DOHH2 (cell line): ENCODE data around the gene PTS.

Experiments
- H3F3A ChIP-seq: fragments of 200-600 bp; sonication (generic), shearing (Covaris generic); 2 replicates; pipeline ENCODE4 v1.6.0; 2016; ENCODE audit warnings: antibody characterized with exemption, mild to moderate bottlenecking; ENCODE audit not compliant: control insufficient read depth, insufficient read depth
- H3K27ac ChIP-seq: fragments of 200-600 bp; sonication (generic); 2 replicates; pipeline ENCODE4 v1.5.1; 2014; ENCODE audit warnings: low read depth, mild to moderate bottlenecking, low read length, moderate library complexity
- H3K27me3 ChIP-seq: fragments of 200-600 bp; sonication (generic); 2 replicates; pipeline ENCODE4 v1.6.1; 2014; ENCODE audit warnings: mild to moderate bottlenecking, low read length, mixed read lengths; ENCODE audit not compliant: control insufficient read depth
- H3K36me3 ChIP-seq: fragments of 200-600 bp; sonication (generic); 2 replicates; pipeline ENCODE4 v1.6.1; 2014; ENCODE audit warnings: mild to moderate bottlenecking, low read length, moderate library complexity, mixed read lengths; ENCODE audit not compliant: control insufficient read depth
- H3K4me1 ChIP-seq: fragments of 200-600 bp; sonication (generic); 2 replicates; pipeline ENCODE4 v1.6.1; 2014; ENCODE audit warnings: mild to moderate bottlenecking, low read length, mixed read lengths; ENCODE audit not compliant: control insufficient read depth
- H3K4me2 ChIP-seq: fragments of 200-600 bp; sonication (generic); 2 replicates; pipeline ENCODE4 v1.6.0; 2014; ENCODE audit warnings: mild to moderate bottlenecking, low read length, moderate library complexity
- H3K4me3 ChIP-seq: fragments of 200-600 bp; sonication (generic); 2 replicates; pipeline ENCODE4 v1.5.1; 2014; ENCODE audit warnings: mild to moderate bottlenecking, low read length, mixed read lengths
- H3K79me2 ChIP-seq: fragments of 200-600 bp; sonication (generic); 2 replicates; pipeline ENCODE4 v1.6.1; 2014; ENCODE audit warnings: mild to moderate bottlenecking, low read length, mixed read lengths; ENCODE audit not compliant: control insufficient read depth
- H3K9me2 ChIP-seq: fragments of 200-600 bp; sonication (generic); replicated peaks from 2 replicates; pipeline ENCODE4 v1.6.1; 2014; ENCODE audit warnings: mild to moderate bottlenecking, low read length, mixed read lengths; ENCODE audit not compliant: control insufficient read depth
- H3K9me3 ChIP-seq: fragments of 200-600 bp; sonication (generic); 2 replicates; pipeline ENCODE4 v1.6.1; 2014; ENCODE audit warnings: antibody characterized with exemption, low read length, mixed read lengths; ENCODE audit not compliant: control insufficient read depth, insufficient read depth
- H4K20me1 ChIP-seq: fragments of 200-600 bp; sonication (generic); 2 replicates; pipeline ENCODE4 v1.6.0; 2014; ENCODE audit warnings: low read depth, mild to moderate bottlenecking, antibody characterized with exemption, low read length, moderate library complexity; ENCODE audit not compliant: control insufficient read depth, insufficient read depth
- CTCF ChIP-seq: fragments of 200-600 bp; sonication (generic); IDR thresholded peaks from one replicate; pipeline ENCODE4 v1.5.1; 2014; ENCODE audit warnings: antibody characterized with exemption, mild to moderate bottlenecking, low read depth, low read length; ENCODE audit not compliant: poor library complexity, severe bottlenecking
- EZH2phosphoT487 ChIP-seq: fragments of 200-600 bp; sonication (generic); IDR thresholded peaks from 2 replicates; pipeline ENCODE4 v1.6.1; 2017; ENCODE audit warnings: borderline replicate concordance, mild to moderate bottlenecking, antibody characterized with exemption, low read length, moderate library complexity, mixed read lengths

Gene PTS

DNA sequence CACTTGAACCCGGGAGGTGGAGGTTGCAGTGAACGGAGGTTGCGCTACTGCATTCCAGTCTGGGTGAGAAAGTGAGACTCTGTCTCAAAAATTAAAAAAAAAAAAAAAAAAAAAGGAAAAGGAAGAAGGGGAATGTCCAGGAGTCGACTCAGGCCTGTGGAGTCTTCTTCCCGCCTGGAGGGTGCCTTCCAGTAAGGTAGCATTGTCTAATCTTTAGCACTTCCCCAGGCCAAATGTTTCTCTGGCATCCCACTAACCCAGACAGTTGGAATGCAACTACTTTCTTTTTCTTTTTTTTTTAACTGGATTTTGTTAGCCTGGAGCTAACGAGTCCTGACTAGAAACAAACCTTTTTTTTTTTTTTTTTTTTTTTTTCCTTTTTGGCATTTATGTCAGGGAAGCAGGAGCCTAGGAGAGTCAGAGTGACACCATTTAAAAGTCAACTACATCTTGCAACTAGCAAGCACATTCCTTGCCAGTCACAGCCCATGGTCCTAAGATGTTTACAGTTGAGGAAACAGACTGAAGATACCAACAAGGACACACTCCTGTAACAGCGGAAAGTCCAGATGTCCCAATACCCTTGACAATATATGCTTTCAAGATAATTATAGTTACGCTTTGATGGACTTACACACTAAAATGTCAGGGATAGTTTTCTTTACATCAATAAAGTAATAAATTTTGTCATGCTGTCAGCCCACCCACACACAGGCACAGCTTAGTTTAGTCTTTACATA lies 23.8 kb downstream of the PTS start:
- Histone ChIP-seq H3K9me2 (no peaks in the 10 kb centered on the region), H3K36me3 (no peaks in the 10 kb centered on the region), H3K27me3 (no peaks in the 10 kb centered on the region), H3F3A (no peaks in the 10 kb centered on the region), H3K79me2 (no peaks in the 10 kb centered on the region), H3K9me3 (no peaks in the 10 kb centered on the region), H3K27ac (no peak overlapping the region), H3K4me1 (no peaks in the 10 kb centered on the region), H4K20me1 (no peaks in the 10 kb centered on the region), H3K4me2 (no peak overlapping the region), H3K4me3 (no peak overlapping the region)
- TF ChIP-seq EZH2phosphoT487 (no peak), CTCF (no peak)

DNA sequence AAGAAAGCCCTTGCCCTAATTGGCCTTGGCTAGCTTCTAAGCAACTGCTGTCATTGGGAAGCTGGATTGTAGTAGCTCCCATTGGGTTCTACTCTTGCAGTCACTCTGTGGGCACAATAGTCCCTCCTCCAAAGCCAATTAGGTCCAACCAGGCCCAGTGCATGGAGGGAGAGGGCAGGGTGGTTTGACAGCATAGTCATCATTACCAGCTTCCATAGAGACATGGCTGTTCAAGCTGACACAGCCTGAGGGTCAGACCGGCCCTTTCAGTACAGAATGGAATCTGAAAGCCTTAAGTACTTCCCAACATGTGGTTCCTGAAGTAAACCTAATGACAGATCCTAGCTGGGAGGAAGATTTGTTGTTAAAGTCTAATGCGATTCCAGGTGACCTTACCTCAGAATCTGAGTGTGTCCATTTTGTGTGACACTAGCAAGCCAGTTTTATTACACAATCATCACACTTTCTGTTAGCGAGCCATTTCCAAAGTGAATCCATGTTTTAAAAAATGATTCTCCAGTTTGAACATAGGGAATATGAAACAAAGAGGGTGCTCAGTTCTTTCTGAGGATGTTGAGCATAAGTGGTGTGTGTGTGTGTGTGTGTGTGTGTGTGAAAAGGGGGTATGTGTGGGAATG lies 27.5 kb downstream of the PTS start:
- Histone ChIP-seq H3K4me3 (no peak overlapping the region), H3K9me2 (no peaks in the 10 kb centered on the region), H3K4me2 (no peak overlapping the region), H3K36me3 (no peaks in the 10 kb centered on the region), H3K27me3 (no peaks in the 10 kb centered on the region), H3F3A (no peaks in the 10 kb centered on the region), H3K4me1 (no peaks in the 10 kb centered on the region), H3K9me3 (no peaks in the 10 kb centered on the region), H3K79me2 (no peaks in the 10 kb centered on the region), H3K27ac (no peak overlapping the region), H4K20me1 (no peaks in the 10 kb centered on the region)
- TF ChIP-seq CTCF (no peak), EZH2phosphoT487 (no peak)

GRCh38 chr11:112255067-112255720 lies 29.0 kb downstream of the PTS start:
- Histone ChIP-seq H4K20me1 (no peaks in the 10 kb centered on the region), H3K4me3 (no peak overlapping the region), H3K36me3 (no peaks in the 10 kb centered on the region), H3K27ac (no peak overlapping the region), H3K9me2 (no peaks in the 10 kb centered on the region), H3K4me2 (no peak overlapping the region), H3K9me3 (no peaks in the 10 kb centered on the region), H3K27me3 (no peaks in the 10 kb centered on the region), H3F3A (no peaks in the 10 kb centered on the region), H3K79me2 (no peaks in the 10 kb centered on the region), H3K4me1 (no peaks in the 10 kb centered on the region)
- TF ChIP-seq EZH2phosphoT487 (no peak), CTCF (no peak)
